Sigmoid colon (tissue), 7 donors: ENCODE measurements around the gene KISS1R. TPM values are rescaled to one million over a fixed set of nuclear protein-coding genes. Genes with fewer than 3 reads are reported as not detected.

ENCODE experiments used
- DNase-seq: peaks from one replicate; pipeline ENCODE4 v3.0.0-alpha.2; 2019
- H3K27ac ChIP-seq, 4 donors: fragments of 200-600 bp; sonication (generic); one replicate each; pipeline ENCODE4 v1.5.1; 2016 to 2019; ENCODE audit warnings: mild to moderate bottlenecking in 1 of 4
- H3K27me3 ChIP-seq, 3 donors: fragments of 200-600 bp; sonication (generic); one replicate each; pipeline ENCODE4 v1.5.1; 2019; ENCODE audit warnings: mild to moderate bottlenecking in 1 of 3
- H3K36me3 ChIP-seq, 4 donors: fragments of 200-600 bp; sonication (generic); one replicate each; pipeline ENCODE4 v1.5.1; 2016 to 2019
- H3K4me1 ChIP-seq, 4 donors: fragments of 200-600 bp; sonication (generic); one replicate each; pipeline ENCODE4 v1.5.1; 2017 to 2019
- H3K4me3 ChIP-seq, 4 donors: fragments of 200-600 bp; sonication (generic); one replicate each; pipeline ENCODE4 v1.5.1; 2017 to 2019; ENCODE audit warnings: mild to moderate bottlenecking in 2 of 4, moderate library complexity in 1 of 4
- H3K9me3 ChIP-seq, 4 donors: fragments of 200-600 bp in 3 of 4; sonication (generic) in 3 of 4; one replicate each; pipeline versions ENCODE4 v1.5.1 to v1.6.1; 2013 to 2019
- CTCF ChIP-seq, 4 experiments: fragments of 450-650 bp in 3 of 4; fragments of 200-600 bp in 1 of 4; IDR thresholded peaks; one replicate each; pipeline ENCODE4 v1.5.1; 2016 to 2019; ENCODE audit warnings: antibody characterized with exemption in 4 of 4, mild to moderate bottlenecking in 3 of 4, moderate library complexity in 2 of 4
- EP300 ChIP-seq, 4 donors: sonication (generic); formaldehyde crosslinking; IDR thresholded peaks; one replicate each; pipeline ENCODE4 v1.6.1; 2017; ENCODE audit warnings: antibody characterized with exemption in 4 of 4
- POLR2A ChIP-seq, 2 donors: fragments of 450-650 bp; IDR thresholded peaks; one replicate each; pipeline ENCODE4 v1.6.1; 2016; ENCODE audit warnings: antibody characterized with exemption in 2 of 2, mild to moderate bottlenecking in 2 of 2, moderate library complexity in 2 of 2
- POLR2AphosphoS5 ChIP-seq, 4 donors: sonication (generic); formaldehyde crosslinking; IDR thresholded peaks; one replicate each; pipeline ENCODE4 v1.6.1; 2017; ENCODE audit warnings: antibody characterized with exemption in 4 of 4
- WGBS, 2 donors: extraction: QIAGEN DNeasy Blood & Tissue Kit; methylation state at CpG; one replicate each; pipeline ENCODE4 v1.1.7; 2013; 5-methylcytosine and 5-hydroxymethylcytosine counted together
- intact Hi-C: fragments of 100-400 bp; cut with DNase I; formaldehyde crosslinking; loops from one replicate; pipeline ENCODE4 v1.15.1; 2023
- polyA plus RNA-seq, 3 donors: library from polyadenylated mRNA; stranded (reverse); fragments of 200-250 nt; gene quantifications; one replicate each; pipeline ENCODE4 v1.2.3, GENCODE V29; 2013
- total RNA-seq, 4 donors: library from RNA; depleted of rRNA; stranded (reverse); fragments of >200 nt; gene quantifications; one replicate each; pipeline ENCODE4 v1.1.0, GENCODE V29; 2016
- donor health status: healthy with polysubstance abuse.
- donor health status: Bipolar disorder and iron deficiency.
- donor health status: healthy.

The KISS1R gene
- total and polyA plus RNA-seq, 7 donors, result 0.13 TPM; not detected in 6

GRCh38 chr19:924553-925086 lies 7.5 kb downstream of the KISS1R start:
- intact Hi-C loops, result loop anchor here (2.0 to 10.0 kb wide), 3 partner anchors 180 to 316 kb away; partner anchors contain the start of genes ATP5F1D, GPX4 and SBNO2
- WGBS, 2 donors, result 4 to 9% methylated on average over 31 of the region's 31 CpGs
- Histone ChIP-seq H3K4me3 (peak overlapping the region; percentile 85 to 98 (median 91)), H3K9me3 (no peaks in the 10 kb centered on the region), H3K27me3 (peaks cover 14 to 20% (median 19%) of the 10 kb centered on the region in 3 donors), H3K4me1 (peaks cover 0 to 54% (median 39%) of the 10 kb centered on the region in 4 donors), H3K36me3 (peaks cover 0 to 4% (median 0%) of the 10 kb centered on the region in 4 donors), H3K27ac (peak overlapping the region in 3 of 4 donors; percentile 83 to 93 (median 84))
- DNase-seq, result peak; percentile 66
- TF ChIP-seq EP300 (IDR thresholded peaks at IDR 0.05) (no peak), CTCF (IDR thresholded peaks at IDR 0.05) (no peak), POLR2AphosphoS5 (IDR thresholded peaks at IDR 0.05) (no peak)

DNA sequence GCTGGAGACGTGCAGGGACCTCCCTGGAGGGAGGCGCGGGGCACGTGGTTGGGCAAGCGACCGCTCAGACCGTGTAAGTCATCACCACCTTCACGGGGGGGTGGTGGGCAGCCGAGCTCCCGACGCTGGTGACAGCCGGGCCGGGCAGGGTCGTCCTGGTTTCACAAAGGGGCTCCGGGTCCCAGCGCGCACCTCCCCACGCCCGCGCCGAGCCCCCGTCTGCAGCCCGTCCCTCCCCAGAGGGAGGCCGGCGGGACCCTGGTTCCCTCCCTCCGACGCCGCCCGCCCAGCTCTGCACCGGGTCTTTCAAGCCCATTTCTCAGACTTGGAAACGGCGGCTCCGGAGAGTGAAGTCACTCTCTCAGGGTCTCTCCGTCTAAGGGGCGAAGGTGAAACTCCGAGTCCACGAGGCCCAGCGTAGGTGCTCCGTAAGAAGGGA lies 8.0 kb downstream of the KISS1R start:
- DNase-seq, result peak; percentile 82
- Histone ChIP-seq H3K36me3 (peaks cover 0 to 6% (median 0%) of the 10 kb centered on the region in 4 donors), H3K4me3 (peak overlapping the region; percentile 85 to 98 (median 91)), H3K27me3 (peaks cover 10 to 15% (median 14%) of the 10 kb centered on the region in 3 donors), H3K9me3 (no peaks in the 10 kb centered on the region), H3K27ac (peak overlapping the region; percentile 83 to 93 (median 86)), H3K4me1 (peaks cover 0 to 50% (median 34%) of the 10 kb centered on the region in 4 donors)
- 0 to 1% methylated on average over 39 of the region's 39 CpGs for WGBS, 2 donors
- TF ChIP-seq CTCF (IDR thresholded peaks at IDR 0.05) (no peak), EP300 (IDR thresholded peaks at IDR 0.05) (no peak), POLR2AphosphoS5 (IDR thresholded peaks at IDR 0.05) (no peak), POLR2A (IDR thresholded peaks at IDR 0.05) (no peak)
- intact Hi-C loops, result loop anchor here (2.0 to 10.0 kb wide), 3 partner anchors 180 to 316 kb away; partner anchors contain the start of genes ATP5F1D, GPX4 and SBNO2

GRCh38 chr19:925526-926322 lies 8.6 kb downstream of the KISS1R start, which contains the start of gene ARID3A:
TSS of gene ARID3A (plus strand) at chr19:926035. CDS start at chr19:929529, 3,494 bp downstream.
- Histone ChIP-seq H3K27ac (peak within 1 kb of the TSS; percentile 83 to 93 (median 86)), H3K4me3 (peak within 1 kb of the TSS; percentile 85 to 98 (median 91)), H3K9me3 (no peaks in the 10 kb centered on the region), H3K4me1 (peaks cover 0 to 43% (median 28%) of the 10 kb centered on the region in 4 donors), H3K27me3 (peaks cover 3 to 8% (median 8%) of the 10 kb centered on the region in 3 donors), H3K36me3 (peaks cover 0 to 6% (median 0%) of the 10 kb centered on the region in 4 donors)
- DNase-seq, result peak; percentile 92
- TF ChIP-seq POLR2AphosphoS5 (IDR thresholded peaks at IDR 0.05) (peak in 3 of 4 donors; percentile 12 to 49 (median 39)), EP300 (IDR thresholded peaks at IDR 0.05) (no peak)
- intact Hi-C loops, result loop anchor here (2.0 to 10.0 kb wide), 3 partner anchors 179 to 315 kb away; partner anchors contain the start of genes ATP5F1D, GPX4 and SBNO2
- 1% methylated on average over 97 of the region's 97 CpGs for WGBS, 2 donors

DNA sequence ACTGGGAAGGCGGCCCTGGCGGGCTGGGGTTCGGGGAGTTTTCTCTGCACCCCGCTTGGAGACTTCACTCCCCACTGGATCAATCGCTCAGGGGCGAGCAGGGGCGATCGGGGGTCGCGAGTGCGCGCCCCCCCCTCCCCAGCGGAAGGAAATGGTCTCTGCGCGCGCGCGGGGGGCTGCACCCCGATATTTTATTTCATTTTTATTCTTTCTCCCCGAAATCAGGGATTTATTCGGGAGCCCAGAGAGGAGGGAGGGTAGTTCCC lies 9.1 kb downstream of the KISS1R start:
- H3K36me3 ChIP-seq, result peaks cover 0 to 6% (median 0%) of the 10 kb centered on the region in 4 donors
- TF ChIP-seq EP300 (IDR thresholded peaks at IDR 0.05), result no peak
- H3K27me3 ChIP-seq, result peaks cover 0 to 3% (median 2%) of the 10 kb centered on the region in 3 donors
- intact Hi-C loops, result loop anchor here (10.0 kb wide), 2 partner anchors 179 to 249 kb away; partner anchors contain the start of genes GPX4 and SBNO2
- WGBS, 2 donors, result 0% methylated on average over 21 of the region's 21 CpGs
- H3K27ac ChIP-seq, result peak overlapping the region; percentile 83 to 93 (median 86)
- H3K4me3 ChIP-seq, result peak overlapping the region; percentile 85 to 98 (median 91)
- peaks cover 0 to 40% (median 26%) of the 10 kb centered on the region in 4 donors for H3K4me1 ChIP-seq
- H3K9me3 ChIP-seq, result no peaks in the 10 kb centered on the region
- DNase-seq, result no peak

DNA sequence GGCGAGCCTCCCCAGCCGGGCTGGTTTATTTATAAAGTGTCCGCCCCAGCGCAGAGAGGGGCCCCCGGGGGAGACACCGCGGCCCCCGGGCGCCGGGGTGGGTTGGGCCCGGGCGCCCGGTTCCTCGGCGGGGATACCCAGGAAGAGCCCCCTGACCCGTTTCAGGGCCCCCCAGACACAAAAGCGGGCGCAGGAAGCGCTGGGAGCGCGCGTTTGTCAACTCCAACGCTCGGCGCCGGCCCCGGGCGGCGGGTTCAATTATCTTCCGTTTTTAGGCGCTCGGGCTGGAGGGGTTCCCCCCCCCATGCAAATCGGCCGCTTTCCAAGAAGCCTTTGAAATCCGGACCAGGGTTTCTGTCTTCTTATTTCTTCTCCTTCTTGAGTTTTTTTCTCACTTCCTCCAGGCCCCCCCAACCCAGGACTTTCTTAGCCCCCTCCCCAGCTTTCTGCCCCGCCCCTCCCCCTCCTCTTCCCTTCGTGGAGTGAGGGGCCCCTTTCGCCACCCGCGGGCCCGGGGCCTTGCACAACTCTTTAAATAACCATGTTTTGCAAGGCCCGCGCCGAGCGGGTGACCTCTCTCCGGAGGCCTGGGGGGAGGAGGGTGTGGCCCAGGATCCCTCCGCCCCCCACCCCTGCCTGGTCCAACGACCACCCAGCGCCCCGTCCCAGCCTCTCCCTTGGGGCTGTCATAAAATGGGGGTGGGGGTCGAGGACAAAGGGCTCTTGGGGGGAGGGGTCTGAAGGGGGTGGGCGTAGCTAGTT lies 9.6 kb downstream of the KISS1R start:
- 1 to 2% methylated on average over 52 of the region's 52 CpGs for WGBS, 2 donors
- intact Hi-C loops, result loop anchor here (10.0 kb wide), 2 partner anchors 178 to 248 kb away; partner anchors contain the start of genes GPX4 and SBNO2
- Histone ChIP-seq H3K36me3 (peaks cover 0 to 6% (median 0%) of the 10 kb centered on the region in 4 donors), H3K4me3 (peak overlapping the region; percentile 85 to 98 (median 91)), H3K4me1 (peaks cover 0 to 37% (median 24%) of the 10 kb centered on the region in 4 donors), H3K27me3 (no peaks in the 10 kb centered on the region), H3K9me3 (no peaks in the 10 kb centered on the region), H3K27ac (peak overlapping the region; percentile 83 to 93 (median 86))
- DNase-seq, result peak; percentile 93
- TF ChIP-seq CTCF (IDR thresholded peaks at IDR 0.05) (no peak), POLR2A (IDR thresholded peaks at IDR 0.05) (no peak), EP300 (IDR thresholded peaks at IDR 0.05) (no peak), POLR2AphosphoS5 (IDR thresholded peaks at IDR 0.05) (no peak)
